HEK293 (cell line): Measurements from ENCODE around the gene ZNF605.

ENCODE experiments used
- CTCF ChIA-PET: fragments of 350-600 bp; formaldehyde crosslinking; extraction: SDS; loops from one replicate; lab custom pipeline; 2021; ENCODE audit warnings: antibody characterized with exemption; lab: Yijun Ruan, JAX
- POLR2A ChIA-PET: fragments of 300-600 bp; formaldehyde crosslinking; extraction: SDS; loops from one replicate; lab custom pipeline; 2020; ENCODE audit warnings: antibody characterized with exemption, inconsistent platforms; lab: Yijun Ruan, JAX
- H3K27ac ChIP-seq: fragments of 200-500 bp; sonication (Bioruptor generic); 2 replicates; pipeline ENCODE4 v1.5.1; 2014; ENCODE audit warnings: low read depth, low read length, control low read depth, inconsistent platforms; ENCODE audit errors: extremely low read depth
- H3K36me3 ChIP-seq, 2 experiments: fragments of 200-500 bp in 1 of 2; sonication (Bioruptor generic) in 1 of 2; 1 replicate in 1 of 2; 2 replicates in 1 of 2; pipeline ENCODE4 v1.5.1; 2014 to 2017; ENCODE audit warnings: inconsistent platforms in 2 of 2, low read length in 2 of 2; ENCODE audit not compliant: control insufficient read depth in 2 of 2, insufficient read depth in 1 of 2
- H3K4me1 ChIP-seq: fragments of 200-500 bp; sonication (Bioruptor generic); 2 replicates; pipeline ENCODE4 v1.5.1; 2014; ENCODE audit warnings: mild to moderate bottlenecking, low read length, inconsistent platforms; ENCODE audit not compliant: control insufficient read depth, insufficient read depth
- H3K4me3 ChIP-seq: 2 replicates; pipeline ENCODE4 v1.5.1; 2011; ENCODE audit warnings: low read depth, mild to moderate bottlenecking, control low read depth, low read length, moderate library complexity
- H3K9me3 ChIP-seq: fragments of 200-500 bp; sonication (Bioruptor generic); 2 replicates; pipeline ENCODE4 v1.5.1; 2014; ENCODE audit warnings: low read depth, low read length, inconsistent platforms; ENCODE audit not compliant: control insufficient read depth, insufficient read depth
- BCL6B ChIP-seq: fragments of 450-650 bp; formaldehyde crosslinking; IDR thresholded peaks from 2 replicates; pipeline ENCODE4 v1.5.1; 2017; ENCODE audit warnings: missing biosample characterization, missing genetic modification characterization
- HOXD13 ChIP-seq: sonication (generic); formaldehyde crosslinking; IDR thresholded peaks from 2 replicates; pipeline ENCODE4 v1.8.0; 2022; ENCODE audit warnings: missing genetic modification reagents, borderline replicate concordance
- KLF7 ChIP-seq: fragments of 450-650 bp; formaldehyde crosslinking; IDR thresholded peaks from 2 replicates; pipeline ENCODE4 v1.5.1; 2016; ENCODE audit warnings: missing biosample characterization, missing genetic modification characterization, borderline replicate concordance
- KLF9 ChIP-seq: fragments of 450-650 bp; formaldehyde crosslinking; IDR thresholded peaks from 2 replicates; pipeline ENCODE4 v1.5.1; 2016; ENCODE audit warnings: missing biosample characterization, missing genetic modification characterization, low read depth
- MZF1 ChIP-seq: fragments of 450-650 bp; formaldehyde crosslinking; IDR thresholded peaks from 2 replicates; pipeline ENCODE4 v1.5.1; 2017; ENCODE audit warnings: missing biosample characterization, missing genetic modification characterization, borderline replicate concordance
- PRDM1 ChIP-seq: fragments of 450-650 bp; formaldehyde crosslinking; IDR thresholded peaks from 2 replicates; pipeline ENCODE4; 2016; ENCODE audit warnings: missing biosample characterization, missing genetic modification characterization
- PRDM6 ChIP-seq: fragments of 450-650 bp; formaldehyde crosslinking; IDR thresholded peaks from 2 replicates; pipeline ENCODE4 v1.5.1; 2017; ENCODE audit warnings: missing biosample characterization, missing genetic modification characterization
- REPIN1 ChIP-seq: fragments of 450-650 bp; formaldehyde crosslinking; IDR thresholded peaks from 2 replicates; pipeline ENCODE4 v1.5.1; 2017; ENCODE audit warnings: missing biosample characterization, missing genetic modification characterization, low read depth
- REST ChIP-seq: fragments of 450-650 bp; formaldehyde crosslinking; IDR thresholded peaks from 2 replicates; pipeline ENCODE4 v1.5.1; 2016; ENCODE audit warnings: missing biosample characterization, missing genetic modification characterization
- SETDB1 ChIP-seq: IDR thresholded peaks from one replicate; pipeline ENCODE4 v1.6.1; 2017; ENCODE audit warnings: mild to moderate bottlenecking, low read length, moderate library complexity, mixed read lengths; ENCODE audit not compliant: insufficient read length
- SP7 ChIP-seq: fragments of 450-650 bp; formaldehyde crosslinking; IDR thresholded peaks from 2 replicates; pipeline ENCODE4 v1.5.1; 2016; ENCODE audit warnings: missing biosample characterization, missing genetic modification characterization
- TCF7L2 ChIP-seq: IDR thresholded peaks from 2 replicates; pipeline ENCODE4 v1.6.1; 2011; ENCODE audit warnings: low read depth, mild to moderate bottlenecking, inconsistent platforms, low read length, moderate library complexity, borderline replicate concordance
- ZBTB20 ChIP-seq: fragments of 450-650 bp; formaldehyde crosslinking; IDR thresholded peaks from 2 replicates; pipeline ENCODE4 v1.5.1; 2016; ENCODE audit warnings: missing biosample characterization, missing genetic modification characterization
- ZNF132 ChIP-seq: fragments of 450-650 bp; formaldehyde crosslinking; IDR thresholded peaks from 2 replicates; pipeline ENCODE4 v1.5.1; 2017; ENCODE audit warnings: missing biosample characterization, missing genetic modification characterization, borderline replicate concordance
- ZNF221 ChIP-seq: fragments of 450-650 bp; formaldehyde crosslinking; IDR thresholded peaks from 2 replicates; pipeline ENCODE4 v1.5.1; 2017; ENCODE audit warnings: missing biosample characterization, missing genetic modification characterization, borderline replicate concordance
- ZNF248 ChIP-seq: fragments of 450-650 bp; formaldehyde crosslinking; IDR thresholded peaks from 2 replicates; pipeline ENCODE4 v1.5.1; 2017; ENCODE audit warnings: missing biosample characterization, missing genetic modification characterization
- ZNF341 ChIP-seq: fragments of 450-650 bp; formaldehyde crosslinking; IDR thresholded peaks from 2 replicates; pipeline ENCODE4; 2016; ENCODE audit warnings: low read depth, missing biosample characterization, missing genetic modification characterization
- ZNF404 ChIP-seq: fragments of 450-650 bp; formaldehyde crosslinking; IDR thresholded peaks from 2 replicates; pipeline ENCODE4 v1.5.1; 2017; ENCODE audit warnings: missing biosample characterization, missing genetic modification characterization
- ZNF501 ChIP-seq: fragments of 450-650 bp; formaldehyde crosslinking; IDR thresholded peaks from 2 replicates; pipeline ENCODE4 v1.5.1; 2016; ENCODE audit warnings: missing biosample characterization, missing genetic modification characterization
- ZNF521 ChIP-seq: fragments of 450-650 bp; formaldehyde crosslinking; IDR thresholded peaks from 2 replicates; pipeline ENCODE4 v1.5.1; 2017; ENCODE audit warnings: missing biosample characterization, mild to moderate bottlenecking, missing genetic modification characterization
- ZNF596 ChIP-seq: fragments of 450-650 bp; IDR thresholded peaks from 2 replicates; pipeline ENCODE4 v1.5.0; 2018; ENCODE audit warnings: missing biosample characterization, mild to moderate bottlenecking, missing genetic modification characterization, moderate library complexity
- ZNF785 ChIP-seq: fragments of 450-650 bp; formaldehyde crosslinking; IDR thresholded peaks from 2 replicates; pipeline ENCODE4 v1.5.1; 2016; ENCODE audit warnings: missing biosample characterization, missing genetic modification characterization
- ZNF837 ChIP-seq: fragments of 450-650 bp; formaldehyde crosslinking; IDR thresholded peaks from 2 replicates; pipeline ENCODE4 v1.5.1; 2016; ENCODE audit warnings: missing biosample characterization, missing genetic modification characterization

ZNF605 gene

GRCh38 chr12:132966676-132967415 lies 10.7 kb upstream of the ZNF605 start:
- CTCF ChIA-PET, result interaction anchor here (0.6 kb wide), 1 partner anchor 11 kb away, joined by 4 read pairs; no protein-coding TSS in a partner anchor
- POLR2A ChIA-PET, result no interaction called here
- no peaks in the 10 kb centered on the region for H3K4me1 ChIP-seq
- no peak for TF ChIP-seq SP7
- no peak for TF ChIP-seq ZNF248 (tag by site-specific recombination)
- TF ChIP-seq PRDM1, result no peak
- TF ChIP-seq ZNF837 (tag by site-specific recombination), result no peak
- no peak for TF ChIP-seq ZNF221 (tag by site-specific recombination)
- TF ChIP-seq REST, result no peak
- TF ChIP-seq KLF7 (tag by site-specific recombination), result no peak
- no peak for TF ChIP-seq HOXD13 (CRISPR knock-in tag)
- no peak for TF ChIP-seq ZNF132 (tag by site-specific recombination)
- TF ChIP-seq TCF7L2, result no peak
- no peak for TF ChIP-seq ZNF521 (tag by site-specific recombination)
- TF ChIP-seq BCL6B (tag by site-specific recombination), result no peak
- TF ChIP-seq ZNF596 (tag by site-specific recombination), result no peak
- TF ChIP-seq MZF1 (tag by site-specific recombination), result no peak
- no peak for TF ChIP-seq PRDM6 (tag by site-specific recombination)
- TF ChIP-seq KLF9 (tag by site-specific recombination), result no peak; the same call in 1 of the 2 replicates
- H3K36me3 ChIP-seq, result no peaks in the 10 kb centered on the region; a peak in 1 of 3 replicates
- no peaks in the 10 kb centered on the region for H3K9me3 ChIP-seq
- H3K27ac ChIP-seq, result no peak overlapping the region
- no peak overlapping the region for H3K4me3 ChIP-seq

GRCh38 chr12:132965796-132966195 lies 9.7 kb upstream of the ZNF605 start:
- TF ChIP-seq ZBTB20 (tag by site-specific recombination) (no peak), ZNF404 (tag by site-specific recombination) (no peak), ZNF501 (no peak), ZNF785 (tag by site-specific recombination) (no peak), ZNF341 (no peak), REPIN1 (tag by site-specific recombination) (no peak), SETDB1 (no peak)
- Histone ChIP-seq H3K9me3 (no peaks in the 10 kb centered on the region), H3K4me1 (no peaks in the 10 kb centered on the region), H3K4me3 (no peak overlapping the region), H3K27ac (no peak overlapping the region), H3K36me3 (no peaks in the 10 kb centered on the region; a peak in 1 of 3 replicates)
- CTCF ChIA-PET, result no interaction called here
- POLR2A ChIA-PET, result no interaction called here
